ENCODE measurements around the gene IFNA4. TPM values are rescaled to one million over a fixed set of nuclear protein-coding genes. Genes with fewer than 3 reads are reported as not detected.
"Not testable (repeated sequence)": the region's sequence is repeated elsewhere in the genome, so short reads cannot be mapped to it uniquely, and the experiment has no call there.

Gene IFNA4
- total and polyA plus RNA-seq, 2 donors (not counting 1 experiment from before 2014, with no cell fraction given): not detected

GRCh38 chr9:21182810-21183736 is 4.3 kb downstream of the IFNA4 start:
- H3K79me2 ChIP-seq (ENCODE audit: control insufficient read depth, insufficient read depth, low read length); H3K9me3 ChIP-seq (ENCODE audit: control extremely low read depth in 1 of 3, control insufficient read depth in 2 of 3, insufficient read depth in 1 of 3, low read length in 2 of 3); H4K20me1 ChIP-seq (ENCODE audit: control insufficient read depth, insufficient read depth, low read length, poor library complexity, severe bottlenecking); H3K4me2 ChIP-seq (replicated peaks; ENCODE audit: low read depth, low read length, poor library complexity, severe bottlenecking); H3K9ac ChIP-seq (ENCODE audit: low read length); H3K9me3 Mint-ChIP-seq (ENCODE audit: insufficient read depth); H3K4me3 ChIP-seq (ENCODE audit: control extremely low read depth in 1 of 5, extremely low read depth in 1 of 5, insufficient read depth in 1 of 5, low read depth in 2 of 5, low read length in 4 of 5); H3K4me1 Mint-ChIP-seq; POLR2A ChIA-PET; H3K4me1 ChIP-seq (ENCODE audit: control insufficient read depth in 2 of 2, insufficient read depth in 2 of 2, low read length in 2 of 2); H3K27ac Mint-ChIP-seq; H3K36me3 ChIP-seq (replicated peaks in 1 of 2; ENCODE audit: control extremely low read depth in 1 of 2, control insufficient read depth in 1 of 2, extremely low read depth in 1 of 2, insufficient read depth in 2 of 2, low read length in 1 of 2); H3K27ac ChIP-seq (ENCODE audit: low read length in 2 of 2); H3K4me3 Mint-ChIP-seq; H3K27me3 ChIP-seq (replicated peaks in 1 of 4; ENCODE audit: control extremely low read depth in 1 of 4, control insufficient read depth in 3 of 4, insufficient read depth in 4 of 4, low read length in 3 of 4): not testable (repeated sequence)
- peak; percentile 51 for TF ChIP-seq CTCF (IDR thresholded peaks at IDR 0.05)
- peak overlapping the region; percentile 60 for H2AFZ ChIP-seq (ENCODE audit: insufficient read depth, low read depth, low read length, poor library complexity, severe bottlenecking)
- ATAC-seq (ENCODE audit: low read depth) (peak; percentile 70), DNase-seq (peak; percentile 32)
- intact Hi-C loops (cut with micrococcal nuclease): loop anchor here (1.0 kb wide), 1 partner anchor 606 kb away; no protein-coding TSS in a partner anchor
- CTCF ChIA-PET: interaction anchor here (0.7 to 1.8 kb wide), 10 partner anchors 9 to 849 kb away, joined by 3 to 9 read pairs (median 4); partner anchors contain the start of gene IFNA7
- whole genome bisulfite sequencing (ENCODE audit: insufficient coverage): no CpG with 5 or more reads among the region's 4 CpGs
- peaks cover 11% of the 10 kb centered on the region for H3K27me3 Mint-ChIP-seq

- no peak for TF ChIP-seq EZH2 (IDR thresholded peaks at IDR 0.05; ENCODE audit: borderline replicate concordance, insufficient read depth, low read depth, low read length, poor library complexity, severe bottlenecking)
- TF ChIP-seq CTCF (IDR thresholded peaks at IDR 0.05): no peak
- ATAC-seq (ENCODE audit: low read depth) (no peak), DNase-seq (no peak)
- no peaks in the 10 kb centered on the region for H3K79me2 ChIP-seq (ENCODE audit: control insufficient read depth, insufficient read depth, low read length)
- no peak overlapping the region for H3K4me2 ChIP-seq (replicated peaks; ENCODE audit: low read depth, low read length, poor library complexity, severe bottlenecking)
- no peak overlapping the region for H3K4me3 Mint-ChIP-seq
- no peak overlapping the region for H3K9ac ChIP-seq (ENCODE audit: low read length)
- intact Hi-C loops (cut with micrococcal nuclease): no loop called here
- H3K27ac Mint-ChIP-seq: no peak overlapping the region
- no peaks in the 10 kb centered on the region for H3K4me1 ChIP-seq (ENCODE audit: control insufficient read depth in 2 of 2, insufficient read depth in 2 of 2, low read length in 2 of 2)
- H4K20me1 ChIP-seq (ENCODE audit: control insufficient read depth, insufficient read depth, low read length, poor library complexity, severe bottlenecking): no peaks in the 10 kb centered on the region
- no CpG with 5 or more reads among the region's 2 CpGs for WGBS (ENCODE audit: insufficient coverage)
- no peaks in the 10 kb centered on the region for H3K4me1 Mint-ChIP-seq
- no peaks in the 10 kb centered on the region for H3K9me3 Mint-ChIP-seq (ENCODE audit: insufficient read depth)
- no peaks in the 10 kb centered on the region for H3K36me3 ChIP-seq (replicated peaks in 1 of 2; ENCODE audit: control extremely low read depth in 1 of 2, control insufficient read depth in 1 of 2, extremely low read depth in 1 of 2, insufficient read depth in 2 of 2, low read length in 1 of 2)
- H3K27me3 ChIP-seq (replicated peaks in 1 of 4; ENCODE audit: control extremely low read depth in 1 of 4, control insufficient read depth in 3 of 4, insufficient read depth in 4 of 4, low read length in 3 of 4): no peaks in the 10 kb centered on the region
- H3K27ac ChIP-seq (ENCODE audit: low read length in 2 of 2): no peak overlapping the region
- CTCF ChIA-PET: interaction anchor here (1.4 kb wide), 1 partner anchor 8 kb away, joined by 3 read pairs; no protein-coding TSS in a partner anchor
- H2AFZ ChIP-seq (ENCODE audit: insufficient read depth, low read depth, low read length, poor library complexity, severe bottlenecking): no peak overlapping the region
- H3K27me3 Mint-ChIP-seq: peaks cover 12% of the 10 kb centered on the region
- no peaks in the 10 kb centered on the region for H3K9me3 ChIP-seq (ENCODE audit: control extremely low read depth in 1 of 3, control insufficient read depth in 2 of 3, insufficient read depth in 1 of 3, low read length in 2 of 3)
- no peak overlapping the region for H3K4me3 ChIP-seq (ENCODE audit: control extremely low read depth in 1 of 5, extremely low read depth in 1 of 5, insufficient read depth in 1 of 5, low read depth in 2 of 5, low read length in 4 of 5)
- POLR2A ChIA-PET: no interaction called here
Observed at GRCh38 chr9:21174671-21175070, 12.7 kb downstream of the IFNA4 start.
